CMK (cell line): ENCODE measurements around the gene TBX10.
A peak's percentile ranks its signal among the peaks of the same experiment; 100 is the strongest.
"Not testable (repeated sequence)": the region's sequence is repeated elsewhere in the genome, so short reads cannot be mapped to it uniquely, and the experiment has no call there.

Experiments
- DNase-seq: peaks from one replicate; pipeline ENCODE4 v3.0.0-alpha.2; 2010; ENCODE audit warnings: low read depth

The TBX10 gene

DNA sequence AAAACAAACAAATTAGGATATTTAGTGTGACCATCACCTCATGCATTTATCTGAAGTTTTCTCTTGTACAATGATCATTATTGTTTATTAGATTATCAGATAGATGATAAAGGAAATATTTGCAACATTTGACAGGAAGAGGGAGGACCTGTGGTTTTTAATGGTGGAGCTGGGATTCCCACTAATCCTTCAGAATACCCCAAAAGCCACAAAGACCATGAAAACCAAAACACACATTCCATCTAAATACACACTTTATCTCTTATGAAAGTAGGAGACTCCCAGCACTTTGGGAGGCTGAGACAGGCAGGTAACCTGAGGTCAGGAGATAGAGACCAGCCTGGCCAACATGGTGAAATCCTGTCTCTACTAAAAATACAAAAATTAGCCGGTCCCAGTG lies 40.4 kb downstream of the TBX10 start:
- DNase-seq = no peak

DNA sequence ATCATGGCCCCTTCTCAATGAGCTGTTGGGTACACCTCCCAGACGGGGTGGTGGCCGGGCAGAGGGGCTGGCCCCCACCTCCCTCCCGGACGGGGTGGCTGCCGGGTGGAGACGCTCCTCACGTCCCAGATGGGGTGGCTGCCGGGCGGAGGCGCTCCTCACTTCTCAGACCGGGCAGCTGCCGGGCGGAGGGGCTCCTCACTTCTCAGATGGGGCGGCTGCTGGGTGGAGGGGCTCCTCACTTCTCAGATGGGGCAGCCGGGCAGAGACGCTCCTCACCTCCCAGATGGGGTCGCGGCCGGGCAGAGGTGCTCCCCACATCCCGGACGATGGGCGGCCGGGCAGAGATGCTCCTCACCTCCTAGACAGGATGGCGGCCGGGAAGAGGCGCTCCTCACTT lies 41.6 kb downstream of the TBX10 start:
- DNase-seq = not testable (repeated sequence)

DNA sequence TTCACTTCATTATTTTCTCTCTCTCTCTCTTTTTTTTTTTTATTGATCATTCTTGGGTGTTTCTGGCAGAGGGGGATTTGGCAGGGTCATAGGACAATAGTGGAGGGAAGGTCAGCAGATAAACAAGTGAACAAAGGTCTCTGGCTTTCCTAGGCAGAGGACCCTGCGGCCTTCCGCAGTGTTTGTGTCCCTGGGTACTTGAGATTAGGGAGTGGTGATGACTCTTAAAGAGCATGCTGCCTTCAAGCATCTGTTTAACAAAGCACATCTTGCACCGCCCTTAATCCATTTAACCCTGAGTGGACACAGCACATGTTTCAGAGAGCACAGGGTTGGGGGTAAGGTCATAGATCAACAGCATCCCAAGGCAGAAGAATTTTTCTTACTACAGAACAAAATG lies 42.1 kb downstream of the TBX10 start:
- not testable (repeated sequence) for DNase-seq

DNA sequence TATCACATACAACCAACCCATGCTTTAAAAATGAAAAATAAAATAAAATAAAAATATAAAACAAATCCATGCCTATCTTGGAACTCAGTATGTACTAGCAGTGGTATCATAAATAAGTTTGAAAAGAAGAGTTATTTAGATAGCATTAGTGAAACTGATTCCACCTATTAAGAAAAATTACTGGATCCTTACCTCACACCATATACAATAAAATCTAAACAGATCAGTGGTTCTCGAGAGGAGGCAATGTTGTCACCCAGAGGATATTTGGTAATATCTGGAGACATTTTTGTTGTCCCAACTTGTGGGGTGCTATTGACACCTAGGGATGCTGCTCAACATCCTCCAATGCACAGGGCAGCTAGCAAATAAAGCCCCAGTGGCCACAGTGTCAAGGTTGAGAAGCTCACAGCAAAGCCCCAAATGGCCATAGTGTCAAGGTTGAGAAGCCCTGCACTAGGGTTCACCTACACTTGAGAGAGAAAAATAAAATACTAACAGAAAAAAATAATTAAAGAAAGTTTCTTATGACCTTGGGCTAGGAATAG lies 42.7 kb downstream of the TBX10 start:
- no peak for DNase-seq

DNA sequence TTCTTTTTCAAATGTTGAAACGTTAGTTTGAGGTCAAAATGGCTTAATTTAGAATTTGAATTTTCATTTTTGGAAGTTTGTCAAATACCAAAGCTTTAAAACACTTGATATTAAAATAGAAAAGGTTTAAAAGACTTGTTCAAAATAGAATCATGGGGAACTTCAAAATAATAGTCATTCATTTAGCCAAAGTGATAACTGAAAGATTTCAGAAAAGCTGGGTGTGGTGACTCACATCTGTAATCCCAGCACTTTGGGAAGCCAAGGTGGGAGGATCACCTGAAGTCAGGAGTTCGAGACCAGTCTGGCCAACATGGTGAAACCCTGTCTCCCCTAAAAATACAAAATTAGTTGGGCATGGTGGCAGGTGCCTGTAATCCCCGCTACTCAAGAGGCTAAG lies 45.1 kb downstream of the TBX10 start:
- no peak for DNase-seq

DNA sequence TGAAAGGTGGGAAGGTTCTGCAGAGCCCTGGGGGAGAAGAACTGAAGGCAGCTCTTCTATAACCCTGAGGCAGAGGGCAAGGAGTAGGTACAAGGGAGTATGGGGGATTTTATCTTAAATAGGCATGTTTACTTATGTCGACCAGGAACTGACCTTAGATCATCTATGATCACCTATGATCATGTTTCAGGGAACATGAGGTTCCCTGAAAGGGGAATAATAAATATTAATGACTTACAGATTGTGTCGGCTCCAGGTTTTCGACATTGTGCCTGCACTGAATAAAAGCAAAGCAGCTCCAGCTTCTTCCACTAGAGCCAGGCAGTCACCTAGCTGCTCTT lies 46.0 kb downstream of the TBX10 start:
- DNase-seq = no peak

DNA sequence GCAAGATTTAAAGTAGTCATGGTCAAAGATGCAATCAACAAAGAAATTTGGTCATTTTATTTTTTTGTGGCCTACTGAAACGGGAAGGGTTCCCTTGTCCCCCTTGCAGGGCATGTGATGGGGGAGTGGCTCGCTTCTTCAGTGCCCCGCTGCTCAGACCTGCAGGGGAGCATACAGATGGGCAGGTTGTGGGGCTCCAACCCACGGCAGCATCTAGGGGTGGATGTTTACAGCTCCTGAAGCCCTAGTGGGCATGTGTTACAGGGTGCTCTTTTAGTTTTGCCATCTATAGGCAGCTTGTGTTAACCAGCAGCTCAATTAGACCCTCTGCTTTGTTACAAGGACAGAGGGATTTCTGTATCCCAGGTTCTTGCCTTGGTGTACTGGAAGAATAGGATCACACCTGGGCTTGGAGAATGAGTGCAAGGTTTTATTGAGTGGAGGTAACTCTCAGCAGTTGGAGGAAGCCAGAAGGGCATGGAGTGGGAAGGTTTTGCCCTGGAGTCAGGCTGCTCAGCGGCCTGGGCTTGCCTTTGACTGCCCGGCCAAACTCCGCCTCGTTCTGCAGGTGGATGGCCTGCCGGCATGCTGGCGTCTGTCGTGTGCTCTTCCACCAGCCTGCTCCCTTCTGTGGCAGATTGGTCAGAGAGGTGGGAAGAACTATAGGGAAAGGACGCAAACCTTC lies 46.5 kb downstream of the TBX10 start:
- no peak for DNase-seq

DNA sequence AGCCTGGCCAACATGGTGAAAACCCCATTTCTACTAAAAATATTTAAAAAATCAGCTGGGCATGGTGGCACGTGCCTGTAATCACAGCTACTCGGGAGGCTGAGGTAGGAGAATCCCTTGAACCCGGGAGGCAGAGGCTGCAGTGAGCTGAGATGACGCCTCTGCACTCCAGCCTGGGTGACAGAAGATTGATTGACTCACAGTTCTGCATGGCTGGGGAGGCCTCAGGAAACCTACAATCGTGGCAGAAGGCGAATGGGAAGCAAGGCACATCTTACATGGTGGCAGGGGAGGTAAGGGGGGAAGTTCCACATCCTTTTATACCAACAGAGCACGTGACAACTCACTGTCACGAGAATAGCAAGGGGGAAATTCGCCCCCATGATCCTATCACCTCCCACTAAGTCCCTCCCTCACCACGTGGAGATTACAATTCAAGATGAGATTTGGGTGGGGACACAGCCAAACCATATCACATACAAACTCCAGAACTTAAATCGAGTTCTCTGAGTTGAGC lies 50.6 kb downstream of the TBX10 start:
- not testable (repeated sequence) for DNase-seq

DNA sequence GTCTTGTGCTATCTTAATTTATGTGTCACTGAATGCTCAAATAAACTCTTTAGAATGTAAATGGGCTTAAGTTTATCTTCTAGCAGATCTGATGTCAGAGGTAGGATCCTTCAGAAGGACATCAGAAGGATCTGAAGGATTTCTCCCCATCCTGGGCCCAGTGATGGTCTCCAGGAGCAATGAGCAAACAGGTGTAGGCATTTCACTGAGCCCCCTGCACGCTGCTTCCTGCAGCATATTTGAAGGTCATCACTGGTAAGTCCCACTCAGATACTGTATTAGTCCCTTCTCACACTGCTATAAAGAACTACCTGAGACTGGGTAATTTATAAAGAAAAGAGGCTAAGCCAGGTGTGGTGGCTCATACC lies 51.4 kb downstream of the TBX10 start:
- DNase-seq = no peak

DNA sequence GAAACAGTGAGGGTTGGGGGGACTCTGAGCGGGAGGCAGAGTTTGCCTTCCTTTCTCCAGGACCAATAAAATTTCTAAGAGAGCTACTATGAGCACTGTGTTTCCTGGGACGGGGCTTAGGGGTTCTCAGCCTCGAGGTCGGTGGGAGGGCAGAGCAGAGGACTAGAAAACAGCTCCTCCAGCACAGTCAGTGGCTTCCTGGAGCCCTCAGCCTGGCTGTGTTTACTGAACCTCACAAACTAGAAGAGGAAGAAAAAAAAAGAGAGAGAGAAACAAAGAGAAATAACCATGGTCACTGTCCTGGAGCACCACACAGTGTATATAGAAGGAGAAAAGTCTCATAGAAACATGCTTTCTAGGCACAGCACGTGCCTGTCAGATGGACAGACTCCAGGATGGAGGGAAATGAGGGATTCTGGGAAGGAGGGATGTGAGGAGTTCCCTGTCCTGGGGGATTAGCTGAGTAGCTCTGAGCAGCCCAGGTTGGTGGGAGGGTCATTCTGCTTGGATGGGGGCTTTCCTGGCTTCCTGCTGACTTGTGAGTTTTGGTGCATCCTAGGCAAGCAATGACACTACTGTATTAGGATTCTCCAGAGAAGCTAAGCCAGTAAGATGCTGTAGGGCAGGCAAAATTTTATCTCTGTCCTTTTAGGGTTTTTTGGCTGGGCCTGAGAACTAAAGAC lies 52.9 kb downstream of the TBX10 start:
- DNase-seq = no peak

DNA sequence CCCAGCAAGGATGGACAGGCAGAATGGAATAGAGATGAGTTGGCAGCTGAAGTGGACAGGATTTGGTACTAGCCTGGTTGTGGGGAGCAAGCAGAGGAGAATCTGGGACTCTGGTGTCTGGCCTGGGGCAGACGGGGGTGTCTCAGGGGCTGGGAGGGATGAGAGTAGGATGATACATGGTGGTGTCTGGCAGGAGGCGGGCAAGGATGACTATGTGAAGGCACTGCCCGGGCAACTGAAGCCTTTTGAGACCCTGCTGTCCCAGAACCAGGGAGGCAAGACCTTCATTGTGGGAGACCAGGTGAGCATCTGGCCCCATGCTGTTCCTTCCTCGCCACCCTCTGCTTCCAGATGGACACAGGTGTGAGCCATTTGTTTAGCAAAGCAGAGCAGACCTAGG lies 53.7 kb downstream of the TBX10 start:
- no peak for DNase-seq

DNA sequence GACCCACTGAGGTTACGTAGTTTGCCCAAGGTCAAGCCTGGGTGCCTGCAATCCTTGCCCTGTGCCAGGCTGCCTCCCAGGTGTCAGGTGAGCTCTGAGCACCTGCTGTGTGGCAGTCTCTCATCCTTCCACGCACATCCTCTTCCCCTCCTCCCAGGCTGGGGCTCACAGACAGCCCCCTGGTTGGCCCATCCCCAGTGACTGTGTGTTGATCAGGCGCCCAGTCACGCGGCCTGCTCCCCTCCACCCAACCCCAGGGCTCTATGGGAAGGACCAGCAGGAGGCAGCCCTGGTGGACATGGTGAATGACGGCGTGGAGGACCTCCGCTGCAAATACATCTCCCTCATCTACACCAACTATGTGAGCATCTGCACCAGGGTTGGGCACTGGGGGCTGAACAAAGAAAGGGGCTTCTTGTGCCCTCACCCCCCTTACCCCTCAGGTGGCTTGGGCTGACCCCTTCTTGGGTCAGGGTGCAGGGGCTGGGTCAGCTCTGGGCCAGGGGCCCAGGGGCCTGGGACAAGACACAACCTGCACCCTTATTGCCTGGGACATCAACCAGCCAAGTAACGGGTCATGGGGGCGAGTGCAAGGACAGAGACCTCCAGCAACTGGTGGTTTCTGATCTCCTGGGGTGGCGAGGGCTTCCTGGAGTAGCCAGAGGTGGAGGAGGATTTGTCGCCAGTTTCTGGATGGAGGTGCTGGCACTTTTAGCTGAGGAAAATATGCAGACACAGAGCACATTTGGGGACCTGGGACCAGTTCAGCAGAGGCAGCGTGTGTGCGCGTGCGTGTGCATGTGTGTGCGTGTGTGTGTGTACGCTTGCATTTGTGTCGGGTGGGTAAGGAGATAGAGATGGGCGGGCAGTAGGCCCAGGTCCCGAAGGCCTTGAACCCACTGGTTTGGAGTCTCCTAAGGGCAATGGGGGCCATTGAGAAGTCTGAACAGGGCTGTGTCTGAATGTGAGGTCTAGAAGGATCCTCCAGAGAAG lies 54.4 kb downstream of the TBX10 start:
- no peak for DNase-seq

DNA sequence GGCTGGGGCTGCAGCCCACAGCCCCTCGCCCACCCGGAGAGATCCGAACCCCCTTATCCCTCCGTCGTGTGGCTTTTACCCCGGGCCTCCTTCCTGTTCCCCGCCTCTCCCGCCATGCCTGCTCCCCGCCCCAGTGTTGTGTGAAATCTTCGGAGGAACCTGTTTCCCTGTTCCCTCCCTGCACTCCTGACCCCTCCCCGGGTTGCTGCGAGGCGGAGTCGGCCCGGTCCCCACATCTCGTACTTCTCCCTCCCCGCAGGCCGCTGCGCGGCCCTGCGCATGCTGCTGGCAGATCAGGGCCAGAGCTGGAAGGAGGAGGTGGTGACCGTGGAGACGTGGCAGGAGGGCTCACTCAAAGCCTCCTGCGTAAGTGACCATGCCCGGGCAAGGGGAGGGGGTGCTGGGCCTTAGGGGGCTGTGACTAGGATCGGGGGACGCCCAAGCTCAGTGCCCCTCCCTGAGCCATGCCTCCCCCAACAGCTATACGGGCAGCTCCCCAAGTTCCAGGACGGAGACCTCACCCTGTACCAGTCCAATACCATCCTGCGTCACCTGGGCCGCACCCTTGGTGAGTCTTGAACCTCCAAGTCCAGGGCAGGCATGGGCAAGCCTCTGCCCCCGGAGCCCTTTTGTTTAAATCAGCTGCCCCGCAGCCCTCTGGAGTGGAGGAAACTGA lies 55.2 kb downstream of the TBX10 start:
- peak; percentile 58 for DNase-seq

DNA sequence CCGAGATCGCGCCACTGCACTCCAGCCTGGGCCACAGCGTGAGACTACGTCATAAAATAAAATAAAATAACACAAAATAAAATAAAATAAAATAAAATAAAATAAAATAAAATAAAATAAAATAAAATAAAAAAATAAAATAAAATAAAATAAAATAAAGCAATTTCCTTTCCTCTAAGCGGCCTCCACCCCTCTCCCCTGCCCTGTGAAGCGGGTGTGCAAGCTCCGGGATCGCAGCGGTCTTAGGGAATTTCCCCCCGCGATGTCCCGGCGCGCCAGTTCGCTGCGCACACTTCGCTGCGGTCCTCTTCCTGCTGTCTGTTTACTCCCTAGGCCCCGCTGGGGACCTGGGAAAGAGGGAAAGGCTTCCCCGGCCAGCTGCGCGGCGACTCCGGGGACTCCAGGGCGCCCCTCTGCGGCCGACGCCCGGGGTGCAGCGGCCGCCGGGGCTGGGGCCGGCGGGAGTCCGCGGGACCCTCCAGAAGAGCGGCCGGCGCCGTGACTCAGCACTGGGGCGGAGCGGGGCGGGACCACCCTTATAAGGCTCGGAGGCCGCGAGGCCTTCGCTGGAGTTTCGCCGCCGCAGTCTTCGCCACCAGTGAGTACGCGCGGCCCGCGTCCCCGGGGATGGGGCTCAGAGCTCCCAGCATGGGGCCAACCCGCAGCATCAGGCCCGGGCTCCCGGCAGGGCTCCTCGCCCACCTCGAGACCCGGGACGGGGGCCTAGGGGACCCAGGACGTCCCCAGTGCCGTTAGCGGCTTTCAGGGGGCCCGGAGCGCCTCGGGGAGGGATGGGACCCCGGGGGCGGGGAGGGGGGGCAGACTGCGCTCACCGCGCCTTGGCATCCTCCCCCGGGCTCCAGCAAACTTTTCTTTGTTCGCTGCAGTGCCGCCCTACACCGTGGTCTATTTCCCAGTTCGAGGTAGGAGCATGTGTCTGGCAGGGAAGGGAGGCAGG lies 56.0 kb downstream of the TBX10 start, which contains the start of gene GSTP1:
Gene GSTP1, plus strand, starts transcription at position 566 of the 958 bp plus-strand sequence. Its CDS starts 32 bp downstream, at position 598.
- peak; percentile 88 for DNase-seq

DNA sequence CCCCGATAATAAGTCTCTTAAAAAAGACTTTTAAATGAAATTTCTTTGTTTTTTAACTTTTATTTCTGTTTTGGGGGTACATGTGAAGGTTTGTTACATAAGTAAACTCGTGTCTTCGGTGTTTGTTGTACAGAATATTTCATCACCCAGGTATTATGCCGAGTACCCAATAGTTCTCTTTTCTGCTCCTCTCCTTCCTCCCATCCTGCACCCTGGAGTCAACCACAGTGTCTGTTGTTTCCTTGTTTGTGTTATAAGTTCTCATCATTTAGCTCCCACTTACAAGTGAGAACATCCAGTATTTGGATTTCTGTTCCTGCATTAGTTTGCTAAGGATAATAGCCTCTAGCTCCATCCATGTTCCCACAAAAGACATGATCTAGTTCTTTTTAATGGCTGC lies 57.6 kb downstream of the TBX10 start:
- DNase-seq = no peak

DNA sequence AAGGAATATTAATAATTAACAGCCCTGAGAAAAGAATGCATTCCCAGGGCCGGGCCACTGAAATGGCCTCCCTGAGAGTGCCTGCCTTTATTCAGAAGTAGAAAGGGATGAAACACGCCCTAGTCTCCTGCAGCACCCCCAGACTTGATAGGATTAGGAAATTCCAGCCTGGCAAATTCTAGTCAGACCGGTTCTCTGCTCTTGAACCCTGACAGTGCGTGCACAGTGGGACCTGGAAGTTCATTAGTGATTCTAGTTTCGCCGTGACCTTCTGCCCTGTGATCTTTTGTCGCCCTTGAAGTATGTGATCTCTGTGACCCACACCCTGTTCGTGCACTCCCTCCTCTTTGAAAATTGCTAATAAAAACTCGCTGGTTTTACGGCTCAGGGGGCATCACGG lies 58.1 kb downstream of the TBX10 start:
- no peak for DNase-seq
